Astrocyte (in vitro differentiated cells and primary cell): ENCODE measurements around the gene SPAST.

Source experiments
- EZH2 ChIP-seq: IDR thresholded peaks from 2 replicates; pipeline ENCODE4 v1.6.1; 2012; ENCODE audit warnings: mild to moderate bottlenecking, low read length, inconsistent platforms; ENCODE audit not compliant: insufficient read depth
- TF ChIP-seq, protein P1 (sequence below): IDR thresholded peaks from 2 replicates; pipeline ENCODE4 v1.5.1; 2011; ENCODE audit warnings: low read depth, mild to moderate bottlenecking, inconsistent platforms, low read length, moderate library complexity; ENCODE audit not compliant: insufficient read depth

GRCh38 chr2:32159678-32160077 is 96.3 kb downstream of the SPAST start:
- TF ChIP-seq, protein P1, sequence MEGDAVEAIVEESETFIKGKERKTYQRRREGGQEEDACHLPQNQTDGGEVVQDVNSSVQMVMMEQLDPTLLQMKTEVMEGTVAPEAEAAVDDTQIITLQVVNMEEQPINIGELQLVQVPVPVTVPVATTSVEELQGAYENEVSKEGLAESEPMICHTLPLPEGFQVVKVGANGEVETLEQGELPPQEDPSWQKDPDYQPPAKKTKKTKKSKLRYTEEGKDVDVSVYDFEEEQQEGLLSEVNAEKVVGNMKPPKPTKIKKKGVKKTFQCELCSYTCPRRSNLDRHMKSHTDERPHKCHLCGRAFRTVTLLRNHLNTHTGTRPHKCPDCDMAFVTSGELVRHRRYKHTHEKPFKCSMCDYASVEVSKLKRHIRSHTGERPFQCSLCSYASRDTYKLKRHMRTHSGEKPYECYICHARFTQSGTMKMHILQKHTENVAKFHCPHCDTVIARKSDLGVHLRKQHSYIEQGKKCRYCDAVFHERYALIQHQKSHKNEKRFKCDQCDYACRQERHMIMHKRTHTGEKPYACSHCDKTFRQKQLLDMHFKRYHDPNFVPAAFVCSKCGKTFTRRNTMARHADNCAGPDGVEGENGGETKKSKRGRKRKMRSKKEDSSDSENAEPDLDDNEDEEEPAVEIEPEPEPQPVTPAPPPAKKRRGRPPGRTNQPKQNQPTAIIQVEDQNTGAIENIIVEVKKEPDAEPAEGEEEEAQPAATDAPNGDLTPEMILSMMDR = no peak
- TF ChIP-seq EZH2 = no peak
